ENCODE results near the gene KRT31.

The KRT31 gene

DNA sequence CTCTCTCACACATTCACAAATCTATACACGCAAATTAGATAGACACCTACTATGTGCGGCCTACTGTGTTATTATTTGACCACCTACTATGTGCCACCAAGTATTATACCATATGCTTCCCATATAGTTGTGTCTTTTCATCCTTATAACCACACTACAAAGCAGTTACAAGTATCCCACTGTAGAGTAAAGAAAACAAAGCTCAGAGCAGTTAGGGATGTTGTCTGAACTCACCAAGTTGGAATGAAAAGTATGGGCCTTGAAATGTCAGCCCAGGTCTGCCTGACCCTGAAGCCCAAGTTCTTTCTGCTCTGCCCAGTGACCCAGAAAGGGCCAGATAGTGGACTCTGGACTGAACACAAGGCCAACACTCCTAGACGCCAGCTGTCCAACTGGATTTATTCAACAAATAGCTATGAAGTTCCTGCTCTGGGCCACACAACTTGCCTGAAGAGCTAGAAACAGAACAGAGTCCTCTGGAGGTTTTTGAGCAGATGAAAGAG, 18.5 kb upstream of the KRT31 start:
- H3K4me3 Mint-ChIP-seq: no peak overlapping the region
- no peaks in the 10 kb centered on the region for H3K9me3 Mint-ChIP-seq
- no peaks in the 10 kb centered on the region for H3K36me3 Mint-ChIP-seq (ENCODE audit: low read depth)
- H3K27ac Mint-ChIP-seq: peak overlapping the region in 1 of 3 experiments; percentile 81
- TF ChIP-seq, protein P1, sequence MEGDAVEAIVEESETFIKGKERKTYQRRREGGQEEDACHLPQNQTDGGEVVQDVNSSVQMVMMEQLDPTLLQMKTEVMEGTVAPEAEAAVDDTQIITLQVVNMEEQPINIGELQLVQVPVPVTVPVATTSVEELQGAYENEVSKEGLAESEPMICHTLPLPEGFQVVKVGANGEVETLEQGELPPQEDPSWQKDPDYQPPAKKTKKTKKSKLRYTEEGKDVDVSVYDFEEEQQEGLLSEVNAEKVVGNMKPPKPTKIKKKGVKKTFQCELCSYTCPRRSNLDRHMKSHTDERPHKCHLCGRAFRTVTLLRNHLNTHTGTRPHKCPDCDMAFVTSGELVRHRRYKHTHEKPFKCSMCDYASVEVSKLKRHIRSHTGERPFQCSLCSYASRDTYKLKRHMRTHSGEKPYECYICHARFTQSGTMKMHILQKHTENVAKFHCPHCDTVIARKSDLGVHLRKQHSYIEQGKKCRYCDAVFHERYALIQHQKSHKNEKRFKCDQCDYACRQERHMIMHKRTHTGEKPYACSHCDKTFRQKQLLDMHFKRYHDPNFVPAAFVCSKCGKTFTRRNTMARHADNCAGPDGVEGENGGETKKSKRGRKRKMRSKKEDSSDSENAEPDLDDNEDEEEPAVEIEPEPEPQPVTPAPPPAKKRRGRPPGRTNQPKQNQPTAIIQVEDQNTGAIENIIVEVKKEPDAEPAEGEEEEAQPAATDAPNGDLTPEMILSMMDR (IDR thresholded peaks at IDR 0.05; ENCODE audit: unreplicated experiment in 3 of 3): no peak
- peaks cover 9% of the 10 kb centered on the region for H3K4me1 Mint-ChIP-seq
- peaks cover 13% of the 10 kb centered on the region for H3K27me3 Mint-ChIP-seq (ENCODE audit: low read depth)

DNA sequence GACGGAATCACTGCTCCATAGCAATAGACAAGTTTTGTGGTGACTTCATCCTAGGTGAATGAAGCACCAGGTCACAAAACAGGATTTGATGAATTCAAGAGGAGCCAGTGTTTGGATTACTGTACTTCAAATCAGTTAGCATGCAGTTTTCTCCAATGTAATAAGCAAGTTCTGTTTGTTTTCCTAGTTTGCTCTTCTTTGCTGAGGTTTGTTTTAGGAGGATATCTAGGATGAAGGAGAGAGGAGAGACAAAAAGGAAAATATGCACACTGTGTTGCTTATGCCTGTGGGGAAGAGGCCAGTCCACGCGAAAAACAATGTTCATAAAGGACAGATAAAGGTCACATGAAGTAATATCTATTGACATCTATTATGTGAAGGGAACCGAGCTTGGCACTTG, 18.0 kb upstream of the KRT31 start:
- Mint-ChIP-seq H3K36me3 (ENCODE audit: low read depth) (no peaks in the 10 kb centered on the region), H3K4me3 (no peak overlapping the region), H3K4me1 (peaks cover 9% of the 10 kb centered on the region), H3K27me3 (ENCODE audit: low read depth) (peaks cover 9% of the 10 kb centered on the region), H3K27ac (peak overlapping the region in 1 of 3 experiments; percentile 36), H3K9me3 (no peaks in the 10 kb centered on the region)
- TF ChIP-seq, protein P1 (IDR thresholded peaks at IDR 0.05; ENCODE audit: unreplicated experiment in 3 of 3): no peak

DNA sequence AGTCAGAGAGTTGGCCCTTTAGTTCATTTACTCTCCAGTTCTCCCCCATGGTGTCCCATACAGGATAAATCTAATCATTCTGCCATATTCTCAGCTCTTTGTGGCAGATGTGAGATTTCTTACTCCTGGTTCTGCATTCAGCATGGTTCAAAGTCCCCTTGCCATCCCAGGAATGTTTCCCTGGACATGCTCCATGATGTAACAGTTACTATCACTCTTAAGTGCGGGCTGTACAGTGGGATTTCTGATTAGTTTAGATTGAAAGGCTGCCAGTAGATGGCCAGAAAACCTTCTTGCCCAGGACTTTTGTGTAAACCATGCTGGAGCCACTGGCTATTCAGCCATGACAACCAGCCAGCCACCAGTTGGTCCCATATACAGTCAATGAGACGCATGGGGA, 16.6 kb upstream of the KRT31 start:
- peaks cover 9% of the 10 kb centered on the region for H3K4me1 Mint-ChIP-seq
- TF ChIP-seq, protein P1 (IDR thresholded peaks at IDR 0.05; ENCODE audit: unreplicated experiment in 3 of 3): no peak
- H3K9me3 Mint-ChIP-seq: no peaks in the 10 kb centered on the region
- no peak overlapping the region for H3K27ac Mint-ChIP-seq
- peaks cover 3% of the 10 kb centered on the region for H3K27me3 Mint-ChIP-seq (ENCODE audit: low read depth)
- H3K4me3 Mint-ChIP-seq: no peak overlapping the region
- no peaks in the 10 kb centered on the region for H3K36me3 Mint-ChIP-seq (ENCODE audit: low read depth)

DNA sequence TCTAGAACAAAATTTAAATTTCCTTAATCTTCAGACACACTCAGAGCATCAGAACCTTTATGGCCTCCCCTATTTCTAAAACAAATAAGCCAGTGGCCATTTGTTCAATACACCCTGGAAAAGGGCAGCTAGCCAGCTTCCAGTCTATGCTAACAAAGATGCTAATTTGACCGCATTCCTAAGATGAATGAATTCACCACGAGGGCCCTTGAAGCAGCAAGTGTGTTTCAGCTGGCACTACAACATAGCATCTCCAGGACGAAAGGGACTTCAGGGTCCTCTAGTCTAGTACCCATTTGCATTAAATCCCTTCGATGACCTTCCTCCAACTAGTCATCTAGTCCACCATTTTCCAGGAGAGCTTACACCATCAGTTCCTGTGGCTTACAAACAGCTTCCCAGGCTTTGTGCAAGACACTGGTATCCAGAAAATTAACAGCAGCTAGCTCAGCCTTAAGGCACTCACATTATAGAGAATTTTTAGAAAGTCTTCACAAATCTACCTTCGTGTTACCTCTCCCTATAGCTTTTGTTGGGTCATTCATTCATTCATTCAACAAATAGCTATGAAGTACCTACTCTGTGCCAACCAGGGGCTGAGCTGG, 16.0 kb upstream of the KRT31 start:
- no peak overlapping the region for H3K27ac Mint-ChIP-seq
- H3K36me3 Mint-ChIP-seq (ENCODE audit: low read depth): no peaks in the 10 kb centered on the region
- no peak overlapping the region for H3K4me3 Mint-ChIP-seq
- no peaks in the 10 kb centered on the region for H3K9me3 Mint-ChIP-seq
- H3K27me3 Mint-ChIP-seq (ENCODE audit: low read depth): peaks cover 6% of the 10 kb centered on the region
- TF ChIP-seq, protein P1 (IDR thresholded peaks at IDR 0.05; ENCODE audit: unreplicated experiment in 3 of 3): no peak
- H3K4me1 Mint-ChIP-seq: peaks cover 9% of the 10 kb centered on the region

DNA sequence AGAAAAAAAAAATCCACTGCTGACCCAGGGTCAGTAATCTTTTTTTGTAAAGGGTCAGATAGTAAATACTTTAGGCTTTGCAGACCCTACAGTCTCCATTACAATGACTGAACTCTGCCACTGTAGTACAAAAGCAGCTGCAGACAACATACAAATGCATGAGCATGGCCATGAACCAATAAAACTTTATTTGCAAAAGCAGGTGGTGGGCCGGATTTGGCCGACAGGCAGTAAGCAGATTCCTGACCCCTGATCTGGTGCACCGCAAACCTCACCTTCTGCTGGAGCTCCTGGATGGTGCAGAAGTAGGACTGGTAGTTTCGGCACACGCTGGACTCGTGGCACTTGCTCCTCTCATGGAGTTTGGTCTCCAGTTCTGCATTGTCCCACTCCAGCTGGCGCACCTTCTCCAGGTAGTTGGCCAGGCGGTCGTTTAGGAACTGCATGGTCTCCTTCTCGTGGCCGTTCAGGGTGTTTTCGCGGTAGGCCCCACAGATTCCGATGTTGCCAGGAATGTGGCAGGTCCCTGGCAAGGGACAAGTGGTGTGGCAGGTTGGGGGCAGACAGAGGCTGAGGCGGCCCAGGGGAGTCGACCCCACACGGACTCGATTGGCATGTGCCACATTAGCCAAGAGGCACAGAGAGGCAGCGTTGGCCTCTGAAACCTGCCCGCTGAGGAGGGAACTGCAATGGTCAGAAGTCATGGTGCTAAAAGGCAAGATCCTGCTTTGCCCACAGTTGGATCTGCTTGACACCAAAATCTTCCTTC, 13.8 kb upstream of the KRT31 start:
- H3K4me3 Mint-ChIP-seq: no peak overlapping the region
- H3K9me3 Mint-ChIP-seq: no peaks in the 10 kb centered on the region
- H3K27me3 Mint-ChIP-seq (ENCODE audit: low read depth): peaks cover 10% of the 10 kb centered on the region
- H3K4me1 Mint-ChIP-seq: peaks cover 5% of the 10 kb centered on the region
- H3K36me3 Mint-ChIP-seq (ENCODE audit: low read depth): no peaks in the 10 kb centered on the region
- TF ChIP-seq, protein P1 (IDR thresholded peaks at IDR 0.05; ENCODE audit: unreplicated experiment in 3 of 3): no peak
- no peak overlapping the region for H3K27ac Mint-ChIP-seq

Data from nephron (organoid).